Naive thymus-derived CD8-positive, alpha-beta T cell (primary cell): ENCODE results near the gene LHX6. TPM values are rescaled to one million over a fixed set of nuclear protein-coding genes. Genes with fewer than 3 reads are reported as not detected.

Experiments
- ATAC-seq, 2 donors: fragments of 150-1000 bp; cut with Tn5 transposase in 1 of 2; sonication (Bioruptor Pico), chemical (Tn5 transposase) in 1 of 2; 1 replicate in 1 of 2; 2 replicates in 1 of 2; pipeline ENCODE4 v1.10.0; 2021; ENCODE audit warnings: mild to moderate bottlenecking in 2 of 2, moderate library complexity in 2 of 2
- POLR2A ChIA-PET: fragments of 350-600 bp; sonication (Branson Sonifier 250); formaldehyde crosslinking; loops from one replicate; lab custom pipeline; 2021; ENCODE audit warnings: antibody characterized with exemption; lab: Charles Lee
- DNase-seq, 10 donors: peaks; one replicate each; pipeline versions ENCODE4 v3.0.0 to v3.0.0-alpha.2; 2020 to 2022
- H3K27ac Mint-ChIP-seq, 10 donors: one replicate each; pipeline ENCODE4 v1.8.0; 2020 to 2022; ENCODE audit warnings: mild to moderate bottlenecking in 10 of 10, mixed read lengths in 10 of 10, moderate library complexity in 4 of 10, inconsistent platforms in 1 of 10
- H3K27me3 Mint-ChIP-seq, 5 donors: one replicate each; pipeline ENCODE4 v1.8.0; 2021 to 2022; ENCODE audit warnings: mixed read lengths in 5 of 5
- H3K36me3 Mint-ChIP-seq, 3 donors: one replicate each; pipeline ENCODE4 v1.8.0; 2020 to 2022; ENCODE audit warnings: mixed read lengths in 3 of 3, mild to moderate bottlenecking in 2 of 3, inconsistent platforms in 1 of 3
- H3K4me1 Mint-ChIP-seq, 4 donors: one replicate each; pipeline ENCODE4 v1.8.0; 2021 to 2022; ENCODE audit warnings: mixed read lengths in 4 of 4
- H3K4me3 Mint-ChIP-seq, 10 donors: one replicate each; pipeline ENCODE4 v1.8.0; 2020 to 2022; ENCODE audit warnings: mild to moderate bottlenecking in 10 of 10, mixed read lengths in 10 of 10, moderate library complexity in 6 of 10, inconsistent platforms in 1 of 10
- H3K9me3 Mint-ChIP-seq, 9 donors: one replicate each; pipeline ENCODE4 v1.8.0; 2020 to 2022; ENCODE audit warnings: mixed read lengths in 9 of 9, mild to moderate bottlenecking in 3 of 9, inconsistent platforms in 1 of 9, moderate library complexity in 1 of 9
- polyA plus RNA-seq, 3 donors: library from polyadenylated mRNA; unstranded; fragments of 300-500 nt; fragmentation: Illumina TruSeq; gene quantifications; one replicate each; pipeline ENCODE4 v1.2.3, GENCODE V29; 2021
- total RNA-seq, 8 experiments: library from RNA in 2 of 8; stranded (reverse) in 2 of 8; gene quantifications; one replicate each; pipeline ENCODE4 v1.2.3 and lab custom pipeline; 2021 to 2026

Gene LHX6
- total RNA-seq (under 1 TPM in 1 of 2 experiments, not detected in 1; 0.60 TPM), polyA plus RNA-seq (under 1 TPM in 1 of 3 donors, not detected in 2; 0.07 TPM), total RNA-seq (lab: John Stamatoyannopoulos, UW) (0 to 0.26 (median 0.12) reads per million in 6 experiments)

DNA sequence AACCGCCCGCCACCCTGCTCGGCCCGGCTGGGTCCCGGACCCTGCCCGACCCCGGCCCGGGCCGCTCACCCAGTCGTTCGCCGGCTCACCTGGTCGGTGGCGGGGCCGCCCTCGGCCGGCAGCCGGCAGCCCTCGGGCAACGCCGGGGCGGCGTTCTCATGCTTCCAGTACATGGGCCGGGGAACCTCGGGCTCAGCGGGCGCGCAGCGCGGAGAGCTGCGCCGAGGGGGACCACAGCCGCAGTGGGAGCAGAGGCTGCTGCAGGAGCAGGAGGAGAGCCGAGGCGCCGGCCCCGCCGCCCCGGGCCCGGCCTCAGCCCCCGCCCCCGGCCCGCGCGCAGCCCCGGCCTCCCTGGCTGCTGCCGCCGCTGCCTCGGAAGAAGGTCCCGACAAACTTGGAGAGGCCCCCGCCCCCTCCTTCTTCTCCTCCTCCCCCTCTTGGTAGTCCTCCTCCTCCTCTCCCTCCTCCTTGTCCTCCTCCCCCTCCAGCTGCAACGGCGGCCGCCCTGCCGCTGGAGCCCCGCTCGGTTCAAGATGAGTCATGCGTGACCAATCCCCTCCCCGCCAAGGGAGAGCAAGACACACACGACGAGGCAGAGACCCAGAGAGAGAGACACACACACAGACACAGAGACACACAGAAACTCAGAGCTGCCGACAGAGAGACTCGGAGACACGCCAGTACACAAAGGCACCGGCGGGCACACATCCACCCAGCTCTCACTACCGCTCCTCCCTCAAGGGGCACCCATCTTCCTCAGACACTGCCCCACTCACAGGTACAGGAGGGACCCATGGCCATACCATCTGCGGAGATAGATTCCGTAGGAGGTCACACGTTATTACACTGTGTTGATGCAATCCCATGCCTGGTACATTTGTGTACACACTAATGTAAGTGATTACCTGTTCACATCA, at the start of gene LHX6:
Gene LHX6, minus strand, starts transcription at position 390 of the 917 bp plus-strand sequence. Its CDS starts 217 bp downstream, at position 173.
- POLR2A ChIA-PET: no interaction called here
- Mint-ChIP-seq H3K27me3 (peaks cover 21 to 40% (median 32%) of the 10 kb centered on the region in 5 donors), H3K9me3 (no peaks in the 10 kb centered on the region), H3K4me3 (peak within 1 kb of the TSS; percentile 10 to 73 (median 52)), H3K27ac (no peak within 1 kb of the TSS), H3K4me1 (peaks cover 0 to 8% (median 3%) of the 10 kb centered on the region in 4 donors), H3K36me3 (no peaks in the 10 kb centered on the region)
- ATAC-seq: peak in 1 of 2 donors; percentile 30
- DNase-seq: no peak

DNA sequence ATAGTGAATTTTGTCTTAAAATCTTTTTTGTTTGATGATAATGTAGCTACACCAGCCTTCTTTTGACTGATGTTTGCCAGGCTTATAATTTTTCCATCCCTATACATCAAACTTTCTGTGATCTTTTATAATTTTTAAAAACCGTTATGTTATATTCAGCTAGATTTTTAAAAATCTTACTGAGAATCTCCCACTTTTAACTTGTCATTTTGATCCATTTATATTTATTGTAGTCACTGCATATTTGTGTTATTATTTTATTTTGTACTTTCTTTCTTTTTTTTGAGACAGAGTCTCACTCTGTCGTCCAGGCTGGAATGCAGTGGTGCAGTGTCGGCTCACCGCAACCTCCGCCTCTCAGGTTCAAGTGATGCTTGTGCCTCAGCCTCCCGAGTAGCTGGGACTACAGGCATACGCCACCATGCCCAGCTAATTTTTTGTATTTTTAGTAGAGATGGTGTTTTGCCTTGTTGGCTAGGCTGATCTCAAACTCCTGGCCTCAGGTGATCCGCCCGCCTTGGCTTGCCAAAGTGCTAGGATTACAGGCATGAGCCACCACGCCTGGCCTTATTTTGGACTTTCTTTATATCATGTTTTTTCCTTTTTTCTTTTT, 48.6 kb upstream of the LHX6 start:
- POLR2A ChIA-PET: no interaction called here
- Mint-ChIP-seq H3K9me3 (peaks cover 0 to 7% (median 2%) of the 10 kb centered on the region in 9 donors), H3K4me3 (no peak overlapping the region), H3K36me3 (peaks cover 12 to 77% (median 48%) of the 10 kb centered on the region in 3 donors), H3K4me1 (peaks cover 11 to 41% (median 32%) of the 10 kb centered on the region in 4 donors), H3K27me3 (no peaks in the 10 kb centered on the region), H3K27ac (peak overlapping the region in 2 of 10 donors; percentile 21 to 37)
- no peak for ATAC-seq
- DNase-seq: no peak

DNA sequence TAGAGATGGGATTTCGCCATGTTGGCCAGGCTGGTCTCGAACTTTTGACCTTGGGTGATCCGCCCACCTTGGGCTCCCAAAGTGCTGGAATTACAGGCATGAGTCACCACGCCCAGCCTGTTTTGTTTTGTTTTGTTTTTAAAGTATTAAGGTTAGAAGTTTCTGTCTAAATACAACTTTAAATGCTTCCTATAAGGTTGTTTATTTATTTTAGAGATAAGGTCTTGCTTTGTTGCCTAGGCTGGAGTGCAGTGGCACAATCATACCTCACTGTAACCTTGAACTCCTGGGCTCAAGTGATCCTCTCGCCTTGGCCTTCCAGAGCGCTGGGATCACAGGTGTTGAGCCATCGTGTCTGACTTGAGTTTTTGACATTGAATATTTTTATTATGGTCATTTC, 47.3 kb upstream of the LHX6 start:
- Mint-ChIP-seq H3K9me3 (peaks cover 0 to 7% (median 2%) of the 10 kb centered on the region in 9 donors), H3K4me1 (peaks cover 11 to 51% (median 35%) of the 10 kb centered on the region in 4 donors), H3K27me3 (no peaks in the 10 kb centered on the region), H3K4me3 (no peak overlapping the region), H3K27ac (no peak overlapping the region), H3K36me3 (peaks cover 12 to 73% (median 49%) of the 10 kb centered on the region in 3 donors)
- ATAC-seq (no peak), DNase-seq (no peak)
- POLR2A ChIA-PET: no interaction called here

DNA sequence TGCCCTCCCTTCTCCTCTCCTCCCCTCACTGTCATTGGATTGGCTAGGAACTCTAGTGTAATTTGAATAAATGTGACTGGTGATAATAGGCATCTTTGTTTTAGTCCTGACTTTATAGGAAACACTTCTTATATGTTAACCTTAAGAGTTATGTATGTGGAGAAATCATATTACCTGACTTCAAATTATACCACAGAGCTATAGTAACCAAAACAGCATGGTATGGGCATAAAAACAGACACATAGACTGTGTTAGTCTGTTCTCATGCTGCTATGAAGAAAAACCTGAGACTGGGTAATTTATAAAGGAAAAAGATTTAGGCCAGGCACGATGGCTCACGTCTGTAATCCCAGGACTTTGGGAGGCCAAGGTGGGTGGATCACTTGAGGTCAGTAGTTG, 45.3 kb upstream of the LHX6 start:
- ATAC-seq (no peak), DNase-seq (no peak)
- Mint-ChIP-seq H3K9me3 (peaks cover 0 to 7% (median 2%) of the 10 kb centered on the region in 9 donors), H3K27ac (peak overlapping the region in 2 of 10 donors; percentile 16 to 58), H3K27me3 (no peaks in the 10 kb centered on the region), H3K4me3 (peak overlapping the region in 3 of 10 donors; percentile 11 to 39 (median 27)), H3K4me1 (peaks cover 15 to 47% (median 41%) of the 10 kb centered on the region in 4 donors), H3K36me3 (peaks cover 12 to 63% (median 51%) of the 10 kb centered on the region in 3 donors)
- POLR2A ChIA-PET: no interaction called here

DNA sequence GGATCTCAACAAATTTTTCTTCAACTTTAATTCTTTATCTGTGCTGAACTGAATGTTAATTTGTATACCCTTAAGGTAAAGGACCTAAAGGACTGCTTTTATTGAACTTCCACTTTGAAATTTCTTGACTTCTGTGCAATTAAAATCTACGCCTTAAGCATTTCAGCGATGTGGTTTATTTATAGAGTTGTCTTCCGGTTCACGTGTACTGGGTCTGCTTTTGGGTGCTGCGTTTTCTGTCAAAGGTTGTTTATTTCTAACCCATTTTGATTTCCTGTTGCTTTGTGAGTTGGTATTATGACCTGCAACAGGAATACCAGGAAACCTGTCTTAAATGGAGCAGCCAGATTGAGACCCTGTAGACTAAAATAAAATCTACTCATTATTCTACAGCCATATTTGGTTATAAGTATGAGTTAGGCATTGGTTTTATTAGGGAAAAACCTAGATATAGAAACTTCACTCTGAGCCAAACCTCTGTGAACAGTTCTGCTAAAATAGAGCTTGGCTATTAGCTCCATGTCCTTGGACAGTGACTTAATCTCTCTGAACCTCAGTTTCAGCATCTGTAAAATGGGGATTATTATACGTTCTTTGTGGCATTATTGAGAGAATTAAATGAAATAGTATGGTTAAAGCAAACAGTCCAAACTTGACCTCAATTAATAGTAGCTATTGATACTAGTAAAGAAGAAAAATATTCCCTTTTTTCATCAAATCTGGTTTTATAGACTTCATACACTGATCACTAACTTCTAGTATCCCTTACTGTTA, 39.5 kb upstream of the LHX6 start:
- ATAC-seq (no peak), DNase-seq (no peak)
- Mint-ChIP-seq H3K9me3 (no peaks in the 10 kb centered on the region), H3K4me1 (peaks cover 25 to 69% (median 64%) of the 10 kb centered on the region in 4 donors), H3K27ac (peak overlapping the region in 3 of 10 donors; percentile 30 to 80 (median 59)), H3K36me3 (peaks cover 0 to 21% (median 19%) of the 10 kb centered on the region in 3 donors), H3K4me3 (peak overlapping the region in 4 of 10 donors; percentile 10 to 37 (median 23)), H3K27me3 (no peaks in the 10 kb centered on the region)
- POLR2A ChIA-PET: no interaction called here

DNA sequence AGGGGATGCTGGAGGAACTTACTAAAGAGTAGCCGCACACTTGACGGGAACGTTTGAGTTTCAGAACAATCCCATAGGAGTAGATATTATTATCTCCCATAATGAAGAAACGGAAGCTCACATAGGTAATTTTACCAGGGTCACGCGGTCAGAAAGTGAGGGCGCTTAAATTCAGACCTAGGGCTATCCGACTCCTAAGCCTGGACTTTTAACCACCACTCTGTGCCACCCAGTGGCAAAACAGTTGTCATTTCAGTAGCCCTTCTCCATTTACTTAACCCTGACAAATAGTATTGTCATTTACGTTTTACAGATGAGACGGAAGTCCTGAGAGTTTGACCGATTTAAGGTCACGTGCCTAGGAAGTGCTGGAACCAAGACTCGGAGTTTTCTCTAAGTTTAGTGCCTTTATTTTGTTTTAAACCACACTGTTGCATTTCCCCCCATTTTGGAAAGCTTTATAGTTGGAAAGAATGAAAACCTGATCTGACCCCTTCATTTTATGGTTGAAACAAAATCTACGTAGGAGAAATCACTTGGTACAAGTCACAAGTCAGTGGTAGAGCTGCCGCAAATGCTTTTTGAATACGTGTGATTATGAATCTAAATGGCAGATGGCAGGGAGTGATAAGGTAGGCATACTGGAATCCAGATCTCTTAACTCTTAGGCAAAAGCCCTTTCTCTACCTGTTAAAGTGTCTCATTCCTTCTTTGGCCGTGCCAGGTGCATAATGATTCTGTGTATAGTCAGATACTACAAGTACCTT, 36.6 kb upstream of the LHX6 start:
- POLR2A ChIA-PET: interaction anchor here (0.7 to 1.6 kb wide), 3 partner anchors 85 to 563 kb away, joined by 3 to 7 read pairs (median 4); partner anchors contain the start of genes MORN5, NDUFA8 and PDCL
- DNase-seq (peak in 3 of 10 donors; percentile 16 to 40 (median 39)), ATAC-seq (peak; percentile 28 to 41)
- Mint-ChIP-seq H3K4me1 (peaks cover 28 to 73% (median 67%) of the 10 kb centered on the region in 4 donors), H3K4me3 (peak overlapping the region; percentile 97 to 100 (median 99)), H3K9me3 (no peaks in the 10 kb centered on the region), H3K36me3 (peaks cover 0 to 22% (median 2%) of the 10 kb centered on the region in 3 donors), H3K27me3 (no peaks in the 10 kb centered on the region), H3K27ac (peak overlapping the region; percentile 88 to 100 (median 100))

DNA sequence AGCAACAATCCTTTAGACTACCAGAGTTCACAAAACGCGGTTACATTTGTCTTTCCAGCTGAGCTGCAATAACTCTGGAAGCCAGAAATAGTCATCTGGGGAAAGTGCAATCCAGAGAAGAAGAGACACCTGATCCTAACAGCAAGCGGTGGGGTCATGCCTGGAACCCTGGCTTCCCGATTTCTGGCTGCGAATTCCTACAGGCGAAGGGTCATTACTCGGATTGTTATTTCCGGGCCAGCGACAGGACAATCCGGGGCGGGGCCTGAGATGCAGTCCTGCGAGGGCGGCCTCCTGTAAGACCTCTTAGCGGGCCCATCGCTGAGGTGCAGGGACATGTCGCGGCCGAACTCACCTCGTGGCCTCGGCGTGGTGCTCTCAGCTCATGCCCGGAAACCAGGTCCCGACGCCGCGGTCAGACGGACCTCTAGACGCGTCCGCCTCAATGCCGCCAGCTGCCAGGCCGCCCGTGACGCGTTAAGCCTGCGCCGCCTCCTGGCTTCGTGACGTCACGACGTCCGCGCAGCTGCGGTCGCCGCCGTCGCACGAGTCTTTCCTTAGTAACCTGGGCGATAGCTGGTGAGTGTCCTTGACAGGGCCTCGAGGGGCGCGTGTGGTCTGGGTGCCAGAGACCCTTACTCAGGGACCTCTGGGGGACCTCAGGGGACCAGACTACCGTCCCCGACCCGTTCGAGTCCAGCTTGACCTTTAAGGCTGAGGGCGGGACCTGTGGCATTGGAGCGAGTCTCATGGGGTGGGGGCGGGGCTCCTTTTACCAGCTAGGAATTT, 35.8 kb upstream of the LHX6 start, which contains the start of the genes MRRF and RBM18:
Gene MRRF, plus strand, starts transcription at position 523 of the 789 bp plus-strand sequence. CDS start 6,010 bp downstream, outside the sequence.
Gene RBM18, minus strand, starts transcription at position 481 of the 789 bp plus-strand sequence. CDS start 3,348 bp downstream, outside the sequence.
- H3K27me3 Mint-ChIP-seq: no peaks in the 10 kb centered on the region
- POLR2A ChIA-PET: interaction anchor here (0.6 to 1.6 kb wide), 5 partner anchors 86 to 836 kb away, joined by 3 to 7 read pairs (median 3); partner anchors contain the start of genes MORN5, NDUFA8 and PDCL
- peak within 1 kb of the TSS; percentile 97 to 100 (median 99) for H3K4me3 Mint-ChIP-seq
- ATAC-seq (peak; percentile 84 to 88), DNase-seq (peak; percentile 81 to 93 (median 89))
- H3K4me1 Mint-ChIP-seq: peaks cover 28 to 72% (median 67%) of the 10 kb centered on the region in 4 donors
- peak within 1 kb of the TSS; percentile 88 to 100 (median 100) for H3K27ac Mint-ChIP-seq
- H3K9me3 Mint-ChIP-seq: no peaks in the 10 kb centered on the region
- peaks cover 0 to 30% (median 3%) of the 10 kb centered on the region in 3 donors for H3K36me3 Mint-ChIP-seq

DNA sequence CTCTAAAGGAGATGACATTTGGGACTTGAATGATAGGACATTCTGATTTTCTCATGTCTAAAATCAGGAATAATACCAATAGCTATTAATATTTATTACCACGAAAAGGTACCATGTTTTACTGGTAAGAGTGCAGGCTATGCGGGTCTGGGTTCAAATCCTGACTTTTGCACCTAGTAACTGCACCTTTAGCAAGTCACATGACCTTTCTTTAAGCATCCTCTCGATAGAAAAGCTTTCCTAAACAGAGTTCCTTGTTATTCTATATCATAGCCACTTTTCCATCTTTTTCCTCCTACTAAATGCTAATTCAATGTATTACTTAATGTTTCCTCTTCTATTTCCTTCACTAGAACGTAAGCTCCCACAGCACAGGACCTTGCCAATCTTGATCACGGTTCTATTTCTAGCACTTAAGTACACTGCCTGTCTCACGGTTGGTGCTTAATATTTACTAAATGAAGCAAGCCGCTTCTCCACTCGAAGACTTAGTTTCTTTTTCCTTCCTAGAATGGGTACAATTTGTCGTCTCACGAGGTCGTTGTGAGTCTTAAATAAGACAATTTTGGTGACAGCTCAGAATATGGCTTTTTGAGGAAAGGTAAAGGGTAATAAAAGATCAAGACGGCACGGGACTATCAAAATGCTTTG, 35.1 kb upstream of the LHX6 start:
- Mint-ChIP-seq H3K4me1 (peaks cover 28 to 74% (median 71%) of the 10 kb centered on the region in 4 donors), H3K36me3 (peaks cover 0 to 37% (median 9%) of the 10 kb centered on the region in 3 donors), H3K9me3 (no peaks in the 10 kb centered on the region), H3K4me3 (peak overlapping the region; percentile 97 to 100 (median 99)), H3K27ac (peak overlapping the region; percentile 88 to 100 (median 100)), H3K27me3 (no peaks in the 10 kb centered on the region)
- DNase-seq (no peak), ATAC-seq (no peak)
- POLR2A ChIA-PET: interaction anchor here (1.1 to 1.6 kb wide), 2 partner anchors 86 to 571 kb away, joined by 3 to 7 read pairs; no protein-coding TSS in a partner anchor

DNA sequence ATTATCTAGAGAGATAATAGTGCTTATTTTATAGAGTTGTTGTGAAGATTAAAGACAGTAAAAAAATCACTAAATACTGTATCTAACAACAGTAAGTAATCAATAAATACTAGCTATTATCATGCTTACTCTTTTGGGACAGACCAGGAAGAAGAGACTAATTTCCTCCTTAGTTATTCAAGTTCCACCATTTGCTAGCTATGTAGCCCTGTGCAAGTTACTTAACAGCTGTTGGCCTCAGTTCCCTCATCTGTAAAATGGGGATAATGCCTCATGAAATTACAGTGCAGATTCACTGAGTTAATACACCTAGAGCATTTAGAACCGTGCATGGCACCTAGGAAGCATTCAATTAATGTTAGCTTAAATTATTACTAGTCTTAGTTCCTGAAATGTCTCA, 33.3 kb upstream of the LHX6 start:
- Mint-ChIP-seq H3K4me1 (peaks cover 30 to 71% (median 61%) of the 10 kb centered on the region in 4 donors), H3K27ac (peak overlapping the region in 7 of 10 donors; percentile 28 to 88 (median 76)), H3K36me3 (peaks cover 0 to 51% (median 13%) of the 10 kb centered on the region in 3 donors), H3K9me3 (no peaks in the 10 kb centered on the region), H3K27me3 (no peaks in the 10 kb centered on the region), H3K4me3 (peak overlapping the region in 8 of 10 donors; percentile 13 to 60 (median 30))
- no peak for DNase-seq
- POLR2A ChIA-PET: interaction anchor here (0.7 kb wide), 1 partner anchor 10 kb away, joined by 3 read pairs; no protein-coding TSS in a partner anchor
- no peak for ATAC-seq

DNA sequence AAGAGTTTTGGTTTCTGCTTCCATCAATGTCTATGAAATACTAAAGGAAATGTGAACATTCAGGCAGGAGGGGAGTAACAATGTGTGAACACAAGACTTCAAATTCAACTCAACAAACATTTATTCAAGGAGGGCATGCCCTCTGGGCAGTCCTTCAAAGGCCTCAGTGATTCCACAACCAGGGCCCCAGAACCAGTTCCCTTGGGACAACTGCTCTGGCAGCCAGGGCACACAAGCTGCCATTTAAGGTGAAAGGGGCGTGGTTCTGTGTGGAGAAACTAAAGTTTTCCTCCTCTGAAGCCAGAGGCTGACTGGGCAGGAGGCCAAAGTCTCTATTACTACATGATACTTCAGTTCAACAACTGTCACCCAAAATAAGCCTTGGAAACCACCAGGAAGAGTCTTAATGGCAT, 32.7 kb upstream of the LHX6 start:
- no peak for DNase-seq
- no peaks in the 10 kb centered on the region for H3K27me3 Mint-ChIP-seq
- H3K4me1 Mint-ChIP-seq: peaks cover 30 to 69% (median 61%) of the 10 kb centered on the region in 4 donors
- peaks cover 0 to 55% (median 13%) of the 10 kb centered on the region in 3 donors for H3K36me3 Mint-ChIP-seq
- POLR2A ChIA-PET: no interaction called here
- ATAC-seq: no peak
- no peaks in the 10 kb centered on the region for H3K9me3 Mint-ChIP-seq
- peak overlapping the region in 7 of 10 donors; percentile 28 to 86 (median 74) for H3K27ac Mint-ChIP-seq
- peak overlapping the region in 1 of 10 donors; percentile 39 for H3K4me3 Mint-ChIP-seq
